Activated gamma-delta T cell treated with anti-CD3 and anti-CD28 coated beads, Interleukin-2, amount 50 U/mL, for 16 hours (primary cell): ENCODE measurements around the gene SZT2.
"Not testable (repeated sequence)": the region's sequence is repeated elsewhere in the genome, so short reads cannot be mapped to it uniquely, and the experiment has no call there.

Source experiments
- DNase-seq: peaks from one replicate; pipeline ENCODE4 v3.0.0-alpha.2; 2020; ENCODE audit warnings: low read depth

Gene SZT2

GRCh38 chr1:43454270-43455011, 64.7 kb downstream of the SZT2 start:
- DNase-seq, result peak; percentile 12

- DNase-seq, result no peak
These were observed 65.7 kb downstream of the SZT2 start for GRCh38 chr1:43455213-43455889.

- DNase-seq, result not testable (repeated sequence)
These were observed 68.7 kb downstream of the SZT2 start for GRCh38 chr1:43458379-43458778.

DNA sequence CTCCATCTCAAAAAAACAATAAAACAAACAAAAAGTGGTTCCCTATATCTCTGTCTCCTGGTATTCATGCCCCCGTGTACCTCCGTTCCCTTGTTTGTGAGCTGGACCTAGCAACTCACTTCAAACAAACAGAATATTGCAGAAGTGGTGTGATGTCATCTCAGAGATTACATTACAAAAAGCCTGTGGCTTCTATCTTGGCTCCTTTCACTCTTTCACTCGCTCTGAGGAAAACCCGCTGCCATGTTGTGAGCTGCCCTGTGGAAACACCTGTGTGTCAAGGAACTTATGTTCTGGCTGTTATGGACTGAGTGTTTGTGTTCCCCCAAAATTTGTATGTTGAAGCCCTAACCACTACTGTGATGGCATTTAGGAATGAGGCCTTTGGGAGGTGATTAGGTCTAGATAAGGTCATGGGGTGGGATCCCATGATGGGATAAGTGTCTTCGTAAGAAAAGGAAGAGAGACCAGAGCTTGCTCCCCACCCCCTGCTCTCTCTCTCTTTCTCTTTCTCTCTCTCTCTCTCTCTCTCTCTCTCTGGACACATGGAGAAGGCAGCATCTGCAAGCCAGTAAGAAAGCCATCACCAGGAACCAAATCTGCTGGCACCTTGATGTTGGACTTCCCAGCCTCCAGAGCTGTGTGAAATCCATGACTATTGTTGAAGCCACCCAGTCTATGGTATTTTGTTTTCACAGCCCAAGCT, 71.4 kb downstream of the SZT2 start:
- DNase-seq, result no peak

- no peak for DNase-seq
These were observed 73.8 kb downstream of the SZT2 start for GRCh38 chr1:43463479-43463878.

GRCh38 chr1:43464681-43465504, 75.2 kb downstream of the SZT2 start:
- no peak for DNase-seq

DNA sequence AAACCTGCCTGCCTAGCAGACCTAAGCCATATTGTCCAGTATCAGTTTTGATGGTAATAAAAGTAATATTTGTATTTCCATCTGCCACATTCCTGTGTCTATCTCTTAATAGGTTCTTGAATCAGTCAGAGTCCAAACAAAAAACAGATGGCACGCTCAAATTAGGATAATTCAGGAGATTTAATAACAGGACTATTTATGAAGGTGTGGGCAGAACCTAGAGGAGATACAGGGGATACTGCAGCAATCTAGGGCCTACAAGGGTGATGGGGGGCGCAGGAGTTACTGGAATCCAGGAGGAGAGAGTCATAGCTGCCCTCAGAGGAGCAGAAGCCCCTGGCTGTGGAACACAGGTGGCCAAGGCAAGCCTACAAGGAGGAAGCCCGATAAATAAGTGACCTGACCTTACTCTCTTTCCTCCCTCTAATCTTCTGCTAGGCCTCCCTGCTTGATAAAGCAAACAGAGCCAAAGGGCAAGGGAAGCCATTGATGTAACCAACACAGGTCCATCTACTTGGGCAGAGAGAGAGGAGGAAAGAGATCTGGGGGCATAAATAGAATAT, 75.9 kb downstream of the SZT2 start:
- DNase-seq, result no peak

- DNase-seq, result no peak
These were observed 76.7 kb downstream of the SZT2 start for GRCh38 chr1:43466403-43466802.

- DNase-seq, result no peak
These were observed 78.7 kb downstream of the SZT2 start for GRCh38 chr1:43468414-43468813.

DNA sequence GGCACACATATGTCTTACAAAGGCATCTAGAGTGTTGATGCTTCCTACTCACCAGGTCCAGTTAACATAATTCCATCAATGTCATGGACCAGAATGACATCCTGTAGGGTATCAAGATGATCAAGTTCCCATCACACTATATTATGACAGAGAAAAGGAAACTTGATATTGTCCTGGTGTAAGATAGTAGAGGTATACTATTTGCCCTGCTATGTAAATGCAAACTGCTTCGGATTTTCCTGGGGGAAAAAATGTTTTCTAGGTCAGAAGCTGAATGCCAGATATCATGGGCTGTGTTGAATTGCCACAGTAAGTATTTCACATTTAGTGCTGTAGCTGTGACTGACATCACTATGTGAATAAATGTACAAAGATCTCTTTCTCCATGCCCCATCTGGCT, 80.2 kb downstream of the SZT2 start:
- DNase-seq, result no peak

DNA sequence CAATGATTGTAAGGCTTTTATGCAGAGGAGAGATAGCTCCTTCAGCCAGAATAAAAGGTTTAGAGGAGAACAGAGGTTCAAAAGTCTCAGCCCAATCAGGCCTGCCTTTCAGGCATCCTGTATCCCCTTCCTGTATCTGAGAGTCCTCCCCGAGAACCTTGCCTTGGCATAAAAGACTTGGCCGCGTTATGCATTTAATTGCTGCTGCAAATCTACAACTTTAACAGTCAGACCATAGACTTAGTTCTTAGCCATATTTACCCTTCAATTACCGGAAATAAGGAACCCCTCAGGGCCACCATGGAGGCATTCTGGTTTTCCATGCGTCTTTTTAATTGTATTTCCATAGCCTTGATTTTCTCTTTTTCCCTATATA, 82.4 kb downstream of the SZT2 start:
- DNase-seq, result no peak

GRCh38 chr1:43472463-43473151, 82.9 kb downstream of the SZT2 start:
- DNase-seq, result not testable (repeated sequence)

DNA sequence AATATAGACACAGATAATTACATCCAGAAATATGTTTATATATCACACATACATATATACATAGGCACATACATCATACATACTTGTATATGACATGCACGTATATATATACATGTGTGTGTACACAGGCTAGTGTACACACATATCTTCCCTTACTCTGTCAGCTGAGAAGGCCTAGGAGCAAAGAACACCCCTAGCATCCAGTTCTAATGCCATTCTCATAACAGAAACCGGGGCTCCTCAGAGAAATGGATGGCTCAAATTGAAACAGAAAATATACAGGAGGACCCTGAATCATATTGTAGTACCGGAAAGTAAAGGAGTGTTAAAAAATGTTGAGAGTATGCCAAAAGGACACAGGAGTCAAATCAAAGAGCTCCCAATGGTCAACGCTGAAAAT, 83.8 kb downstream of the SZT2 start:
- DNase-seq, result no peak

- DNase-seq, result not testable (repeated sequence)
These were observed 86.1 kb downstream of the SZT2 start for GRCh38 chr1:43475611-43476401.

DNA sequence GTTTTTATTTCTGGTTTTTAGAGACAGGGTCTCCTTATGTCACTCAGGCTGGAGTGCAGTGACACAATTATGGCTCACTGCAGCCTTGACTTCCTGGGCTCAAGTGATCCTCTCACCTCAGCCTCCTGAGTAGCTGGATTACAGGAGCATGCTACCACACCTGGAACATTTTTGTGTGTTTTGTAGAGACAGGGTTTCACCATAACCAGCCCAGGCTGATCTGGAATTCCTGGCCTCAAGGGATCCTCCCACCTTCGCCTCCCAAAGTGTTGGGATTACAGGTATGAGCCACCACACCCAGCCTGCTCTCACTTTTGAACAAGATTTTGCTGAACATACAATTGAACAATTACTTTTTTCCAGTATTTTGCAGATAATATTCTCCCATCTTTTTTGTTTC, 88.0 kb downstream of the SZT2 start:
- no peak for DNase-seq

DNA sequence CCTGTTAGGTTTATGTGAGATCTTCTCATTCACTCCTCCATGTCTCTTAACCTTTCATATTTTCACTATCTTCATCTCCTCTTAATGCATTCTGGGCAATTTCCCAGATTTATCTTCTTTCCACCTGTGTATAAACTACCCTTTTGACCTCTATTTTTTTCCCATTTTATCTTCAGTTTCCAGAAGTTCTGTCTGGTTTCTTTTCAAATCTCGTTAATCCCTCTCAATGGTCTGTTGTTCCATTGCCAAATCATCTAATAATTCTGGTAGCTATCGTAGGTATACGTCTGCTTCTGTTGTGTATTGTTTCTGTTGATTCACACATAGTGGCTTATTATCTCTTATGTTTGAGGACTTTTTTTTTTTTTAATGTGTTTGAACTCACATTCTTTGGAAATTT, 89.7 kb downstream of the SZT2 start:
- DNase-seq, result no peak

DNA sequence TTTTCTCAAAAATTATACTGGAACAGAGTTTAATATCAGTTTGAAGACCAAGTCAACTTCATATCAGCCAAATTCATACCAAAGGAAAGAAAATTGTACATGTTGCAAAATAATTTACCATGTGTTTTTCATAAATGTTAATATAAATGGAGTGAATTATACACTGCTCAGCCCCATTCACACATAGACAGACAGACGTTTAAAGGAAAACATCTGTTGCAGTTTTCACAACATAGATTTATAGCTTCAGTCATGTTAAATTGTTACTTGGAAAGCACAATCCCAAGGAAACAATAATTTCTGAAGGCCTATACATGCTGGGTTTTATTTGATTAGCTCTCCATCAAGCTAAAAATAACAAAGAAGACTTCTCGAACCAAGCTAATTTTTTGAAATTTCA, 91.8 kb downstream of the SZT2 start:
- no peak for DNase-seq

- DNase-seq, result no peak
These were observed 92.5 kb downstream of the SZT2 start for GRCh38 chr1:43482215-43482614.

GRCh38 chr1:43484367-43484766, 94.7 kb downstream of the SZT2 start:
- DNase-seq, result no peak

GRCh38 chr1:43488165-43488564, 98.5 kb downstream of the SZT2 start:
- no peak for DNase-seq

DNA sequence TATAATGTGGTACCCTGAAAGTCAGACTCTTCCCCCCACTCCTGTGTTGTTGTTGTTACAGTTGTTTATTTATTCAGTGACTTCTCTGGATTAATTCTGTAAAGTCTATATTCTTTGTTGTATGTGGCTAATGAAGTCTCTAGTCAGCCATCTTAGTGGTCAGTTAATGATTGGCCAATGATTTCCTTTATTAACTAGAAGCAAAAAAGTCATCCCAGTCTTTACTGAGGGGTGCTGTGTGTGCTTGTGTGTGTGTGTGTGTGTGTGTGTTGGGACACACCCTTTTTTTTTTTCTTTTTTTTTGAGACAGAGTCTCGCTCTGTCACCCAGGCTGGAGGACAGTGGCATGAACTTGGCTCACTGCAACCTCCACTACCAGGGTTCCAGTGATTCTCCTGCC, 101.4 kb downstream of the SZT2 start:
- no peak for DNase-seq
